Gastroesophageal sphincter (tissue), 4 donors: ENCODE data around the gene ARMC2. TPM values are rescaled to one million over a fixed set of nuclear protein-coding genes. Genes with fewer than 3 reads are reported as not detected.

Experiments used
- ATAC-seq: fragments of 150-250 bp; one replicate; pipeline ENCODE4 v1.9.1; 2016; ENCODE audit warnings: mild to moderate bottlenecking, moderate library complexity
- H3K27ac ChIP-seq, 4 donors: fragments of 200-600 bp; sonication (generic) in 3 of 4; 1 replicate in 3 of 4; 2 replicates in 1 of 4; pipeline ENCODE4 v1.5.1; 2016 to 2019
- H3K27me3 ChIP-seq: fragments of 200-600 bp; sonication (generic); one replicate; pipeline ENCODE4 v1.5.1; 2019
- H3K36me3 ChIP-seq, 2 donors: fragments of 200-600 bp; sonication (generic); one replicate each; pipeline ENCODE4 v1.5.1; 2019; ENCODE audit warnings: control low read depth in 1 of 2
- H3K4me1 ChIP-seq, 3 donors: fragments of 200-600 bp; sonication (generic); 1 replicate in 2 of 3; 2 replicates in 1 of 3; pipeline ENCODE4 v1.5.1; 2016 to 2019; ENCODE audit warnings: control low read depth in 2 of 3
- H3K4me3 ChIP-seq, 2 donors: fragments of 200-600 bp; sonication (generic); one replicate each; pipeline ENCODE4 v1.5.1; 2019; ENCODE audit warnings: mild to moderate bottlenecking in 1 of 2, moderate library complexity in 1 of 2
- H3K9me3 ChIP-seq, 3 donors: fragments of 200-600 bp; sonication (generic); one replicate each; pipeline ENCODE4 v1.5.1; 2017 to 2019; ENCODE audit warnings: control low read depth in 2 of 3
- CTCF ChIP-seq, 4 experiments: fragments of 200-600 bp in 2 of 4; fragments of 450-650 bp in 2 of 4; sonication (generic) in 1 of 4; IDR thresholded peaks; one replicate each; pipeline ENCODE4 v1.5.1; 2017 to 2019; ENCODE audit warnings: antibody characterized with exemption in 4 of 4, mild to moderate bottlenecking in 2 of 4, moderate library complexity in 2 of 4
- EP300 ChIP-seq: sonication (generic); formaldehyde crosslinking; IDR thresholded peaks from one replicate; pipeline ENCODE4 v1.6.1; 2017; ENCODE audit warnings: antibody characterized with exemption, mild to moderate bottlenecking
- POLR2A ChIP-seq, 2 donors: fragments of 450-650 bp; IDR thresholded peaks; one replicate each; pipeline ENCODE4 v1.6.1; 2017; ENCODE audit warnings: antibody characterized with exemption in 2 of 2, mild to moderate bottlenecking in 2 of 2, moderate library complexity in 1 of 2
- POLR2AphosphoS5 ChIP-seq: sonication (generic); formaldehyde crosslinking; IDR thresholded peaks from one replicate; pipeline ENCODE4 v1.6.1; 2017; ENCODE audit warnings: antibody characterized with exemption
- WGBS, 2 donors: methylation state at CpG; one replicate each; pipeline ENCODE4 v1.1.5; 2018; ENCODE audit warnings: low coverage in 1 of 2; 5-methylcytosine and 5-hydroxymethylcytosine counted together
- total RNA-seq, 4 donors: library from RNA; depleted of rRNA; stranded (reverse); fragments of >200 nt; gene quantifications; one replicate each; pipeline ENCODE4 v1.1.0, GENCODE V29; 2016

ARMC2 gene
- total RNA-seq, 4 donors from 2014 or later: 2.8 to 3.9 (median 3.5) TPM

DNA sequence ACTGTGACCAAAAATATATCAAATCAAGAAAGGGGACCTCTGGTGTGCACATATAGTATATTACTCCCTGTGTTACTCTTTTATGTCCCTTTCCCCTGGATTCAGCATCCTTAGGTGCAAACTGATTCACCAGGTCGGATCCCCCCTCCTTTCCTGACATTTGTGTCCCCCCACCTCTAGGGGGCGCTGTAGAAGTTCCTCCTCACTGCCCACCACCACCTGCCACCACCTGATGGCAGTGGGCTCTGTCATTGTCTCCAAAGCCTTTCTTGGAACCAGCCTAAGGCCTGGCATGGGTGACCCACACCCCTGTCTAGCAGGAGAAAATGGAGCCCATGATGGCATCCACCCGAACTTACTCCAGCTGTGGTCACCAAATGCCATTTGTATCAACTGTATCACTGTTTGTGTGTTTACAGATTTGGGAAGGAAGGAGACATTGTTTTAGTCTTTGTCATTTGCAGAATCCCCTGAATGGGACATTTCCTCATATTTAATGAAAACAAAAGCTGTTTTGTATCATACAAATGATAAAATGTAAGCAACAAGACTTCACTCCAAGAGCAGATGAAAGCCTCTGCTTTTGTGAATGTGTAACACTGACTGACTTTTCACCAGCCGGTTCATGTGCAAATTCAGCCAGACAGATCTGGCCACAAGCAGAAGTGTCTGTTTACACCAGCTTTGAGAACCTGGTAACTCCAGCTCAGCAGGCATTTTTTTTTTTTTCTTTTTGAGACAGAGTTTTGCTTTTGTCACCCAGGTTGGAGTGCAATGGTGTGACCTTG, 66.2 kb downstream of the ARMC2 start:
- H3K27ac ChIP-seq: peak overlapping the region in 2 of 4 donors; percentile 6 to 56
- no peaks in the 10 kb centered on the region for H3K36me3 ChIP-seq
- TF ChIP-seq POLR2AphosphoS5: peak; percentile 52
- peak in 3 of 4 experiments; percentile 21 to 31 (median 25) for TF ChIP-seq CTCF (IDR thresholded peaks at IDR 0.05)
- TF ChIP-seq POLR2A (IDR thresholded peaks at IDR 0.05): no peak
- TF ChIP-seq EP300: no peak
- peak; percentile 79 for ATAC-seq
- no peaks in the 10 kb centered on the region for H3K4me1 ChIP-seq
- H3K27me3 ChIP-seq: no peaks in the 10 kb centered on the region
- 49 to 69% methylated on average over 2 to 3 of the region's 4 CpGs for WGBS, 2 donors
- no peaks in the 10 kb centered on the region for H3K9me3 ChIP-seq
- H3K4me3 ChIP-seq: no peak overlapping the region

- TF ChIP-seq POLR2A (IDR thresholded peaks at IDR 0.05) (no peak), EP300 (no peak), CTCF (IDR thresholded peaks at IDR 0.05) (no peak), POLR2AphosphoS5 (no peak)
- Histone ChIP-seq H3K4me1 (peaks cover 0 to under 1% (median 0%) of the 10 kb centered on the region in 3 donors), H3K9me3 (no peaks in the 10 kb centered on the region), H3K36me3 (no peaks in the 10 kb centered on the region), H3K4me3 (no peak overlapping the region), H3K27ac (peak overlapping the region in 2 of 4 donors; percentile 6 to 56), H3K27me3 (no peaks in the 10 kb centered on the region)
- WGBS, 2 donors: 73 to 76% methylated on average over 3 to 4 of the region's 5 CpGs
- no peak for ATAC-seq
Measured at GRCh38 chr6:108915258-108915657, 67.0 kb downstream of the ARMC2 start.

DNA sequence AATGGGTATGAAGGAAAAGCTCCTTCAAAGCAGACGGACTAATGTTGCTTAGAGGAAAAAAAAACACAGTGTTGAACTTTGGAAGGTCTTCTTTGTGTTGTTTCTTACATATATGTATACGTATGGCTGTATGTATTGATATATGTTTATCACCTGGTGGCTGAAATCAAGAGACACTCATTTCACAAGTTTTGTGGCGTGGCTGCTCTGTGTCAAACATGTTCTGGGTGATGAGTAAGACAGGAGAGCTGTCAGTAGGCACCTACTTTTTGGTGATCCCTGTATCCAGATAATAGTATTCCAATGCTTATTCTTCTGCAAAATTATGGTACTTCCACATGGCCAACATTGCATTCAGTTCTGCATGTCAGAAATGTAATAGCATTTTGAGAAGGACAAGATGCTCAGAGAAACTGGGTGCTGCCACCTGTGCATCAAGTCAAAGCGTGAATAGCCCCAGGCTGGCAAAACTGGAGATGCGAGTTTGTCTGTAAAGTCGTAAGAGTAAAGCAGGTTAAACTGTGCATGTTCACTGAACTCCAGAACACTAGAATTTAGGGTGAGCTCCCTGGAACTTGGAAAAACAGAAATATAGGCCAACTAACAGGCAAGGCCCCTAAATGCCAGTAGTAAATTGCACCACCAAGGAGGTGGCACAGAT, 67.9 kb downstream of the ARMC2 start:
- Histone ChIP-seq H3K9me3 (no peaks in the 10 kb centered on the region), H3K27ac (no peak overlapping the region), H3K4me1 (peaks cover 0 to 9% (median under 1%) of the 10 kb centered on the region in 3 donors), H3K4me3 (no peak overlapping the region), H3K36me3 (no peaks in the 10 kb centered on the region), H3K27me3 (no peaks in the 10 kb centered on the region)
- no peak for TF ChIP-seq CTCF (IDR thresholded peaks at IDR 0.05)
- TF ChIP-seq EP300: no peak
- ATAC-seq: no peak
- WGBS, 2 donors: 89 to 96% methylated on average over 3 to 5 of the region's 6 CpGs

DNA sequence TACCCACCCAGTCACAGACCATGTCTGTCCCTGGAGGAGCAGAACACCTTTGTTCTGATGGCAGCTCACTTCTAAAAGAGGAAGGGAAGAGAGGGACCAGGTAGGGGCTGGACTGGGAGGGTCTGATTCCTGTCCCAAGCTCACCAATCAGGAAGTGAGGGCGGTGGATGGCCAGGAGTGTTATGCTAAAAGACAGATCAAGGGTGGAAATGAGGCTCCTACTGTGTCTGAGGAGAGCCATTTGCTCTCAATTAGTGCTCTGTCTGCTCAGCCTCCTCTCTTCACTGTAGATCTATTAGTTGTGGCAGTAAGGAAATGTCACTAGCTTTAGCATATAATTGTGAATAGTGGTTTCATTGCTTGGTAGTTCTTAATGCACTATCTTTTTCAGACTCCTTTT, 72.5 kb downstream of the ARMC2 start:
- TF ChIP-seq POLR2A (IDR thresholded peaks at IDR 0.05) (no peak), POLR2AphosphoS5 (no peak), CTCF (IDR thresholded peaks at IDR 0.05) (no peak), EP300 (no peak)
- WGBS, 2 donors: 82 to 83% methylated on average over 1 of the region's 1 CpG
- Histone ChIP-seq H3K4me3 (no peak overlapping the region), H3K9me3 (no peaks in the 10 kb centered on the region), H3K27me3 (no peaks in the 10 kb centered on the region), H3K36me3 (no peaks in the 10 kb centered on the region), H3K27ac (peak overlapping the region in 2 of 4 donors; percentile 41 to 50), H3K4me1 (peaks cover 0 to 22% (median 12%) of the 10 kb centered on the region in 3 donors)
- no peak for ATAC-seq
